DMS114 treated with DMSO at 0.1 percent for 48 hours (cell line): ENCODE measurements around the gene SLC4A5.

ENCODE experiments used
- DNase-seq: peaks from one replicate; lab custom pipeline; 2025; ENCODE audit not compliant: unreplicated experiment; lab: John Stamatoyannopoulos, UW

The SLC4A5 gene

GRCh38 chr2:74314107-74314506 is 29.1 kb downstream of the SLC4A5 start:
- DNase-seq = no peak

GRCh38 chr2:74313497-74313896 is 29.7 kb downstream of the SLC4A5 start:
- no peak for DNase-seq

- no peak for DNase-seq
Measured at GRCh38 chr2:74312913-74313312, 30.3 kb downstream of the SLC4A5 start.

GRCh38 chr2:74307720-74308119 is 35.5 kb downstream of the SLC4A5 start:
- no peak for DNase-seq

GRCh38 chr2:74304332-74305148 is 38.7 kb downstream of the SLC4A5 start:
- no peak for DNase-seq

- DNase-seq = no peak
Measured at GRCh38 chr2:74302865-74303264, 40.4 kb downstream of the SLC4A5 start.

GRCh38 chr2:74301262-74301661 is 42.0 kb downstream of the SLC4A5 start:
- DNase-seq = no peak

GRCh38 chr2:74300506-74300905 is 42.7 kb downstream of the SLC4A5 start:
- DNase-seq = no peak

GRCh38 chr2:74297950-74298349 is 45.3 kb downstream of the SLC4A5 start:
- no peak for DNase-seq

- DNase-seq = no peak
Measured at GRCh38 chr2:74297391-74297790, 45.8 kb downstream of the SLC4A5 start.

GRCh38 chr2:74293191-74293991 is 49.8 kb downstream of the SLC4A5 start:
- no peak for DNase-seq

- no peak for DNase-seq
Measured at GRCh38 chr2:74292751-74293150, 50.5 kb downstream of the SLC4A5 start.

- DNase-seq = no peak
Measured at GRCh38 chr2:74291886-74292621, 51.2 kb downstream of the SLC4A5 start.

GRCh38 chr2:74291218-74291544 is 52.0 kb downstream of the SLC4A5 start:
- DNase-seq = no peak

GRCh38 chr2:74290466-74291217 is 52.6 kb downstream of the SLC4A5 start:
- DNase-seq = no peak

GRCh38 chr2:74290066-74290465 is 53.1 kb downstream of the SLC4A5 start:
- DNase-seq = no peak

- no peak for DNase-seq
Measured at GRCh38 chr2:74286725-74287124, 56.5 kb downstream of the SLC4A5 start.

- no peak for DNase-seq
Measured at GRCh38 chr2:74281141-74281975, 61.9 kb downstream of the SLC4A5 start.

- no peak for DNase-seq
Measured at GRCh38 chr2:74278694-74279093, 64.5 kb downstream of the SLC4A5 start.

GRCh38 chr2:74278176-74278575 is 65.0 kb downstream of the SLC4A5 start:
- no peak for DNase-seq
